Hepatocyte (in vitro differentiated cells): ENCODE results near the gene MEOX2.

Experiments
- EZH2 ChIP-seq: fragments of 200-600 bp; sonication (generic); IDR thresholded peaks from 2 replicates; pipeline ENCODE4 v1.6.1; 2016; ENCODE audit warnings: antibody characterized with exemption, mild to moderate bottlenecking, borderline replicate concordance
- EZH2phosphoT487 ChIP-seq: fragments of 200-600 bp; sonication (generic); IDR thresholded peaks from one replicate; pipeline ENCODE4 v1.6.1; 2018; ENCODE audit warnings: antibody characterized with exemption, mild to moderate bottlenecking, low read depth, moderate library complexity; ENCODE audit not compliant: unreplicated experiment, severe bottlenecking
- TF ChIP-seq, protein P1 (sequence below): fragments of 200-600 bp; sonication (generic); IDR thresholded peaks from 2 replicates; pipeline ENCODE4 v1.5.1; 2016; ENCODE audit warnings: antibody characterized with exemption, mild to moderate bottlenecking; ENCODE audit not compliant: poor library complexity

DNA sequence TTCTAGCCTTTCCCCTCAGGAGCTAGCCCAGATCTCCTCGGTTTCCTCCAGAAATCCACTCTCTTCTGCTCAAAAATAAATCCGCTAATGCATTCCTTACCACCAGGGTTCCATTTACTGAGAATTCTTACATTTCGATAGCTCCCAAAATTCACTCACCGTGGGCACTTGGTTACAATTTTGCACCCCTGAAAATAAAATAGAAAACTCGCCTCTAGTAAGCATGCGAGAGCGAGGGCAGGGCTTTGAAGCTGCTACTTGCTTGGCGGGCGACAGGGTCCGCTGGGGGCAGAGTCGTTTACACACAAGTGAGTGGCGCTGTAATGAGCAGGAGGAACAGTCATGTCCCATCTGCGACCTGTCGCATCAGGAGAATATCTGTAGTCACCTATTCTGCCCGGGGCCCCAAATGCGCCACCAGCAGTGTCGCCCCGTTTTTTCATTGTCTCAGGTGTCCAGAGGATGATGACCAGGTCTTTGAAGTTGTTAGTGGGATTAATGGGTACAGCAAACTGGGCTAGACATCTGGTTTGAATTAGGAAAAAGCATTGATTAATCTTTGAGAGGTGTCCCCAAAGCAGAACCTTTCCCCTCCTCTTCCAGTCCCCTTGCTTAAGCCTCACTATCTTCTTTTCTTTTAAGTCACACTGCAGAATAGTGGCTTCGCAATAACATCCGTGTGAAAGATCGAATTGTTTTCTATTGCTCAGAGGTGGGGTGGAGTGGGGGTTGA, 1.2 kb upstream of the MEOX2 start:
- TF ChIP-seq, protein P1, sequence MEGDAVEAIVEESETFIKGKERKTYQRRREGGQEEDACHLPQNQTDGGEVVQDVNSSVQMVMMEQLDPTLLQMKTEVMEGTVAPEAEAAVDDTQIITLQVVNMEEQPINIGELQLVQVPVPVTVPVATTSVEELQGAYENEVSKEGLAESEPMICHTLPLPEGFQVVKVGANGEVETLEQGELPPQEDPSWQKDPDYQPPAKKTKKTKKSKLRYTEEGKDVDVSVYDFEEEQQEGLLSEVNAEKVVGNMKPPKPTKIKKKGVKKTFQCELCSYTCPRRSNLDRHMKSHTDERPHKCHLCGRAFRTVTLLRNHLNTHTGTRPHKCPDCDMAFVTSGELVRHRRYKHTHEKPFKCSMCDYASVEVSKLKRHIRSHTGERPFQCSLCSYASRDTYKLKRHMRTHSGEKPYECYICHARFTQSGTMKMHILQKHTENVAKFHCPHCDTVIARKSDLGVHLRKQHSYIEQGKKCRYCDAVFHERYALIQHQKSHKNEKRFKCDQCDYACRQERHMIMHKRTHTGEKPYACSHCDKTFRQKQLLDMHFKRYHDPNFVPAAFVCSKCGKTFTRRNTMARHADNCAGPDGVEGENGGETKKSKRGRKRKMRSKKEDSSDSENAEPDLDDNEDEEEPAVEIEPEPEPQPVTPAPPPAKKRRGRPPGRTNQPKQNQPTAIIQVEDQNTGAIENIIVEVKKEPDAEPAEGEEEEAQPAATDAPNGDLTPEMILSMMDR = no peak
- peak; percentile 65 for TF ChIP-seq EZH2
- TF ChIP-seq EZH2phosphoT487 = peak; percentile 73
